Islet precursor cell (in vitro differentiated cells): ENCODE measurements around the gene GALM.
"Not testable (repeated sequence)": the region's sequence is repeated elsewhere in the genome, so short reads cannot be mapped to it uniquely, and the experiment has no call there.

Experiments
- DNase-seq: peaks from one replicate; pipeline ENCODE4 v3.0.0-alpha.2; 2018

Gene GALM

GRCh38 chr2:38665854-38666555 is at the start of gene GALM:
TSS of gene GALM (plus strand) at chr2:38666114. CDS start at chr2:38666162, 48 bp downstream.
- DNase-seq, result peak; percentile 92

GRCh38 chr2:38617301-38617700 is 48.6 kb upstream of the GALM start:
- DNase-seq, result no peak

GRCh38 chr2:38619458-38620164 is 46.3 kb upstream of the GALM start:
- no peak for DNase-seq

GRCh38 chr2:38620282-38620977 is 45.5 kb upstream of the GALM start:
- DNase-seq, result no peak

- DNase-seq, result no peak
These were observed 44.9 kb upstream of the GALM start for GRCh38 chr2:38621018-38621417.

GRCh38 chr2:38622210-38622609 is 43.7 kb upstream of the GALM start:
- DNase-seq, result no peak

- no peak for DNase-seq
These were observed 39.4 kb upstream of the GALM start for GRCh38 chr2:38626326-38627035.

GRCh38 chr2:38627391-38627790 is 38.5 kb upstream of the GALM start:
- DNase-seq, result no peak

- no peak for DNase-seq
These were observed 36.2 kb upstream of the GALM start for GRCh38 chr2:38629684-38630083.

GRCh38 chr2:38631976-38632375 is 33.9 kb upstream of the GALM start:
- no peak for DNase-seq

GRCh38 chr2:38632980-38633379 is 32.9 kb upstream of the GALM start:
- DNase-seq, result no peak

GRCh38 chr2:38633895-38634294 is 32.0 kb upstream of the GALM start:
- no peak for DNase-seq

- no peak for DNase-seq
These were observed 31.2 kb upstream of the GALM start for GRCh38 chr2:38634684-38635083.

- DNase-seq, result no peak
These were observed 30.8 kb upstream of the GALM start for GRCh38 chr2:38635139-38635538.

GRCh38 chr2:38636069-38636468 is 29.8 kb upstream of the GALM start:
- DNase-seq, result no peak

- DNase-seq, result not testable (repeated sequence)
These were observed 23.4 kb upstream of the GALM start for GRCh38 chr2:38642373-38643017.

GRCh38 chr2:38643021-38643671 is 22.8 kb upstream of the GALM start:
- DNase-seq, result no peak

GRCh38 chr2:38643683-38644511 is 22.0 kb upstream of the GALM start:
- not testable (repeated sequence) for DNase-seq

GRCh38 chr2:38648107-38648761 is 17.7 kb upstream of the GALM start:
- no peak for DNase-seq

GRCh38 chr2:38649176-38649728 is 16.7 kb upstream of the GALM start:
- DNase-seq, result no peak
